HL-60/S4 treated with retinoic acid at 250 ng/mL for 4 days and 3 days (cell line): Measurements from ENCODE around the gene CELF3.
"Not testable (repeated sequence)": the region's sequence is repeated elsewhere in the genome, so short reads cannot be mapped to it uniquely, and the experiment has no call there.

Experiments
- in situ Hi-C: fragments of 300-500 bp; cut with MboI; formaldehyde crosslinking; loops from 2 replicates; pipeline ENCODE4 v1.7.0; 2022; ENCODE audit warnings: low sequenced_read_pairs

CELF3 gene

GRCh38 chr1:151705753-151706463 lies 10.7 kb downstream of the CELF3 start:
- in situ Hi-C loops, result no loop called here

GRCh38 chr1:151705146-151705545 lies 11.5 kb downstream of the CELF3 start:
- in situ Hi-C loops, result no loop called here

GRCh38 chr1:151704246-151704645 lies 12.4 kb downstream of the CELF3 start:
- in situ Hi-C loops, result no loop called here

GRCh38 chr1:151703813-151704212 lies 12.8 kb downstream of the CELF3 start:
- in situ Hi-C loops, result no loop called here

- in situ Hi-C loops, result no loop called here
These were observed 13.7 kb downstream of the CELF3 start for GRCh38 chr1:151702936-151703335.

- in situ Hi-C loops, result no loop called here
These were observed 15.1 kb downstream of the CELF3 start for GRCh38 chr1:151701515-151701914.

GRCh38 chr1:151693057-151693651 lies 23.4 kb downstream of the CELF3 start:
- in situ Hi-C loops, result no loop called here

GRCh38 chr1:151692226-151692625 lies 24.4 kb downstream of the CELF3 start:
- in situ Hi-C loops, result no loop called here

GRCh38 chr1:151689494-151689893 lies 27.1 kb downstream of the CELF3 start:
- in situ Hi-C loops, result no loop called here

GRCh38 chr1:151686561-151686960 lies 30.0 kb downstream of the CELF3 start:
- in situ Hi-C loops, result no loop called here

- in situ Hi-C loops, result no loop called here
These were observed 32.5 kb downstream of the CELF3 start for GRCh38 chr1:151684128-151684527.

GRCh38 chr1:151682901-151683300 lies 33.7 kb downstream of the CELF3 start:
- in situ Hi-C loops, result not testable (repeated sequence)

- in situ Hi-C loops, result no loop called here
These were observed 34.7 kb downstream of the CELF3 start for GRCh38 chr1:151681923-151682322.

- in situ Hi-C loops, result no loop called here
These were observed 35.8 kb downstream of the CELF3 start for GRCh38 chr1:151680826-151681225.

GRCh38 chr1:151680391-151680790 lies 36.2 kb downstream of the CELF3 start:
- in situ Hi-C loops, result no loop called here

- in situ Hi-C loops, result no loop called here
These were observed 43.2 kb downstream of the CELF3 start for GRCh38 chr1:151673407-151673806.

GRCh38 chr1:151670036-151670675 lies 46.4 kb downstream of the CELF3 start:
- in situ Hi-C loops, result not testable (repeated sequence)

GRCh38 chr1:151668090-151668489 lies 48.5 kb downstream of the CELF3 start:
- in situ Hi-C loops, result no loop called here

- in situ Hi-C loops, result no loop called here
These were observed 54.9 kb downstream of the CELF3 start for GRCh38 chr1:151661751-151662150.

GRCh38 chr1:151655371-151655770 lies 61.2 kb downstream of the CELF3 start:
- in situ Hi-C loops, result no loop called here

- in situ Hi-C loops, result no loop called here
These were observed 63.2 kb downstream of the CELF3 start for GRCh38 chr1:151653397-151653796.
